Neural progenitor cell (in vitro differentiated cells): ENCODE results near the gene NEDD9.

Source experiments
- CTCF ChIP-seq: fragments of 200-600 bp; sonication (generic); IDR thresholded peaks from 2 replicates; pipeline ENCODE4 v1.5.1; 2017; ENCODE audit warnings: antibody characterized with exemption, mild to moderate bottlenecking
- EZH2 ChIP-seq: fragments of 200-600 bp; sonication (generic); IDR thresholded peaks from 2 replicates; pipeline ENCODE4 v1.6.1; 2017; ENCODE audit warnings: antibody characterized with exemption, mild to moderate bottlenecking, moderate library complexity

GRCh38 chr6:11188161-11188915 is 44.1 kb downstream of the NEDD9 start:
- TF ChIP-seq CTCF (no peak), EZH2 (no peak)
